ENCODE results near the gene MSANTD1.

MSANTD1 gene

GRCh38 chr4:3266076-3266475, 17.1 kb downstream of the MSANTD1 start:
- DNase-seq, result no peak

GRCh38 chr4:3267576-3268394, 18.8 kb downstream of the MSANTD1 start:
- DNase-seq, result no peak

GRCh38 chr4:3268395-3269104, 19.6 kb downstream of the MSANTD1 start:
- no peak for DNase-seq

GRCh38 chr4:3269105-3269927, 20.4 kb downstream of the MSANTD1 start:
- no peak for DNase-seq

GRCh38 chr4:3269991-3270611, 21.1 kb downstream of the MSANTD1 start:
- DNase-seq, result no peak

GRCh38 chr4:3271131-3271530, 22.2 kb downstream of the MSANTD1 start:
- no peak for DNase-seq

GRCh38 chr4:3276986-3277385, 28.0 kb downstream of the MSANTD1 start:
- DNase-seq, result no peak

- no peak for DNase-seq
These were observed 31.5 kb downstream of the MSANTD1 start for GRCh38 chr4:3280466-3280865.

- no peak for DNase-seq
These were observed 34.5 kb downstream of the MSANTD1 start for GRCh38 chr4:3283483-3283882.

- no peak for DNase-seq
These were observed 35.0 kb downstream of the MSANTD1 start for GRCh38 chr4:3283916-3284315.

GRCh38 chr4:3284734-3285557, 36.0 kb downstream of the MSANTD1 start:
- no peak for DNase-seq

- peak; percentile 70 for DNase-seq
These were observed 36.8 kb downstream of the MSANTD1 start for GRCh38 chr4:3285558-3286334.

GRCh38 chr4:3286335-3287175, 37.6 kb downstream of the MSANTD1 start:
- DNase-seq, result no peak

GRCh38 chr4:3287271-3287971, 38.5 kb downstream of the MSANTD1 start:
- no peak for DNase-seq

GRCh38 chr4:3287972-3288570, 39.1 kb downstream of the MSANTD1 start:
- no peak for DNase-seq

GRCh38 chr4:3288571-3289094, 39.7 kb downstream of the MSANTD1 start:
- DNase-seq, result no peak

GRCh38 chr4:3290476-3290875, 41.5 kb downstream of the MSANTD1 start:
- no peak for DNase-seq

- DNase-seq, result no peak
These were observed 41.9 kb downstream of the MSANTD1 start for GRCh38 chr4:3290889-3291321.
